ENCODE measurements around the gene NID1.

The NID1 gene

DNA sequence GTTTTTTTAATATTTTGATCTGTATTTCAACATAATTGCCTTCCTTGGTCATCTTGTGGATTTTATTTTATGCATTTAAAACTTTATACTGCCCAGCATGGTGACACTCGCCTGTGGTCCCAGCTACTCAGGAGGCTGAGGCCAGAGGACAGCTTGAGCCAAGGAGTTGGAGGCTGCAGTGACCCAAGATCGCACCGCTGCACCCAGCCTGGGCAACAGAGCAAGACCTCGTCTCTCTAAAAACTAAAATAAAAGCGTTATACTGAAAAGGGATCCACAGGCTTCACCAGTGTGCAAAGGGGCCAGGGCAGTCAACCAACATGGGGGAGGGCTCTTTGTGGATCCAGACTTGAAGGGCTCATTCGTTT lies 1.4 kb downstream of the NID1 start:
- no peak for DNase-seq

DNA sequence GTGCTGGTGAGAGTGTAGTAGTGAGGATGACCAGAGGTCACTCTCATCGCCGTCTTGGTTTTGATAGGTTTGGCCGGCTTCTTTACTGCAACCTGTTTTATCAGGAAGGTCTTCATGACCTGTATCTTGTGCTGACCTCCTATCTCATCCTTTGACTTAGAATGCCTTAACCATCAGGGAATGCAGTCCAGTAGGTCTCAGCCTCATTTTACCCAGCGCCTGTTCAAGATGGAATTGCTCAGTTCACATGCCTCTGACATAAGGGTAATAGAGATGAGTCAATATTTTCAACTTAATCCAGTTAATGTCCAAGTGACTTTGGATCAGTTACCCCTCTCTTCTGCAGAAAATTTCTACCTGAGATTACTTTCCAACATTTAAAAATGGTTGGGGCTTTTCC lies 4.6 kb downstream of the NID1 start:
- DNase-seq = no peak

DNA sequence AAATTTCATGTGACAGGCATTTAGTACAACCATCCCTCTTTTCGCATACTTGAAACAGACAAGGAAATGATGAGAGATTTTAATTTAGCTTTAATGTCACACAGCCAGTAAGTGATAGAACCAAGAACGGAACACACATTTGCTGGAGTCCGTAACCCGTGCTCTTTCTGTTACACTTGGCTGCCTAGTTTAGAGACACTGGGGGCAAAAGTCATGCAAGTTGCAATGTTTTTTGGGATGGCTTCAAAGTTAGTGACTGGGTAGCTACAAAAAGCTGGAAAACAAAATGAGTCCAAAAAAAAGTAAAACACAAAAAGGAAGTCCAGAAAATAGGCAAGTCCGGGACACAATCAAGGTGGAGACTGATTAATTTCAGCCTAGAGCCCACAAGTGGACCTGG lies 5.9 kb downstream of the NID1 start:
- DNase-seq = no peak

DNA sequence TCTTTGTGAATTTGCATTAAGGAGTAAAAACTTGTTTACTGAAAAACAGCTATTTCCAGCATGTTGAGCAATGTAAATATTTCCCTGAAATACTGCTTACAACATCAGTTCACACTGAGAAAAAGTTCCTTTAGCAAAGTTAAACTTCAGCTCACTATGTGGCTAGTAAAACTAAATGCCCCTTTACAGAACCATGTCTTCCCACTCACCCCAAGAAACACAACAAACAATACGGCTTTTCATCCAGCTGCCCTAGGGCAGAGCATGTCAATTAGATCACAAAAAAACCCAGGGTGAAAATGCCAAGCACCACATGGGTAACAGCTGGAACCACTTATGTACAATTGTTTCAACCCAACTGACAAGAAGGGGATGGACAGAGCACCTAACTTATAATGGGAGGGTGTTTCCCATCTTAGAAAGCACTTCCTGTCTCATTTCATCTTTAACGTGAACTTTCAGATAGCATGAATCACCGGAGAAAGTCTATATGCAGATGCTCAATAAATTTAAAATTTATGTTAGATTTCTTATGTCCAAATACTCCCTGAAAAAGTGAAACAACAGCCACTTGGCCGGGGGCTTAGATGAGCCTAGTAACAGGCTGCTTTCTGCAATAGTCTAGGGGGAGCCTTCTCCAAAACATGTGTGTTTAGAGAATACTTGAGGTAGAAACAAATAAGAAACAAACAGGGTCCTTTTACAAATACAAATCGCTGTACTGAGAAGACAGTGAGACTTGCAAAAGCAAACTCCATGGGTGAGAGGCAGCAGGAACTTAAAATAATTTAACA lies 6.6 kb downstream of the NID1 start:
- DNase-seq = no peak

DNA sequence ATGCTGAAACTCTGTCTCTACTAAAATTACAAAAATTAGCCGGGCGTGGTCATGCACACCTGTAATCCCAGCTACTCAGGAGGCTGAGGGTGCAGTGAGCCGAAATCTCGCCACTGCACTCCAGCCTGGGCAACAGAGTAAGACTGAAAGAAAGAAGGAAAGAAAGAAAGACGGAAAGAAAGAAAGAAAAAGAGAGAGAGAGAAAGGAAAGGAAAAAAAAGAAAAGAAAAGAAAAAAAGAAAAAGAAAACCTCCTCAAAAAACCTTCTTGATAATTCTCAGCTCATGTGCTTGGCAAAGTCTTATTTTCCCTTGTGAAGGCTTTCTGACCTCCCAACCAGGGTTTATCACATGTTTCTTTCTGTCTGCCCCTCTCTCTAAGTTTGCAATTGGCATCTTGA lies 7.3 kb downstream of the NID1 start:
- DNase-seq = no peak

DNA sequence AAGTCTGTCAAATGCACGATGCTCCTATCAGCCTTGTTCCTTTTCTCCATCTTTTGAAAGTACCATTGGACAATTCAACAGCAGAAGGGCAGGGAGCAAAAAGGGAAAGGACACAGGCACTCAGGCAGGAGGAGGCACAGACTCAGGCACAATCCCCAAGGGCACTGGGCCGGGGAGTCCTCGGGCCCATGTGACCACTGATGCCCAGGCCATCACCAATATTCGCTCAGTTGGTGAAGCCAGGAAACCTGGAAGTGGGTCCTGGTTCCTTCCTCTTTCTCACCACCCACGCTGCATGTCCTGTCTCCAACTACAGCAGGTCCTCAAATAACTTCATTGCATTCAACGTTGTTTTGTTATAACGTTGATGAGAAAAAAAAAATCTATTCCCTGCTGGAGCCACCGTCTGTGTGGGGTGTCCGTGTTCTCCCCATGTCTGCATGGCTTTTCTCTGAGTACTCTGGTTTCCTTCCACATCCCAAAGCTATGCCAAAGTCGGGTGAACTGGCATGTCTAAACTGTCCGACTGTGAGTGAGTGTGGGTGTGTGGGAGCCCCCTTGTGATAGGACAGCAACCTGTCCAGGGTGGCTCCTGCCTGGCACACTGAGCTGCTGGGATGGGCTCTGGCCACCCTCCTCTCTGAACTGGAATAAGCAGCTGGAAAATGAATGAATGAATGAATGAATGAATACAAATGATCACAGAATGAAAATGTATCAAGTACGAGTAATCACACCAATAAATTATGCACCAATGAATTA lies 12.5 kb downstream of the NID1 start:
- DNase-seq = no peak

- DNase-seq = no peak
Measured at GRCh38 chr1:236051242-236051791, 13.6 kb downstream of the NID1 start.

GRCh38 chr1:236045771-236046170 lies 19.1 kb downstream of the NID1 start:
- no peak for DNase-seq

- no peak for DNase-seq
Measured at GRCh38 chr1:236044341-236044740, 20.5 kb downstream of the NID1 start.

GRCh38 chr1:236041631-236042618 lies 23.0 kb downstream of the NID1 start:
- DNase-seq = no peak

DNA sequence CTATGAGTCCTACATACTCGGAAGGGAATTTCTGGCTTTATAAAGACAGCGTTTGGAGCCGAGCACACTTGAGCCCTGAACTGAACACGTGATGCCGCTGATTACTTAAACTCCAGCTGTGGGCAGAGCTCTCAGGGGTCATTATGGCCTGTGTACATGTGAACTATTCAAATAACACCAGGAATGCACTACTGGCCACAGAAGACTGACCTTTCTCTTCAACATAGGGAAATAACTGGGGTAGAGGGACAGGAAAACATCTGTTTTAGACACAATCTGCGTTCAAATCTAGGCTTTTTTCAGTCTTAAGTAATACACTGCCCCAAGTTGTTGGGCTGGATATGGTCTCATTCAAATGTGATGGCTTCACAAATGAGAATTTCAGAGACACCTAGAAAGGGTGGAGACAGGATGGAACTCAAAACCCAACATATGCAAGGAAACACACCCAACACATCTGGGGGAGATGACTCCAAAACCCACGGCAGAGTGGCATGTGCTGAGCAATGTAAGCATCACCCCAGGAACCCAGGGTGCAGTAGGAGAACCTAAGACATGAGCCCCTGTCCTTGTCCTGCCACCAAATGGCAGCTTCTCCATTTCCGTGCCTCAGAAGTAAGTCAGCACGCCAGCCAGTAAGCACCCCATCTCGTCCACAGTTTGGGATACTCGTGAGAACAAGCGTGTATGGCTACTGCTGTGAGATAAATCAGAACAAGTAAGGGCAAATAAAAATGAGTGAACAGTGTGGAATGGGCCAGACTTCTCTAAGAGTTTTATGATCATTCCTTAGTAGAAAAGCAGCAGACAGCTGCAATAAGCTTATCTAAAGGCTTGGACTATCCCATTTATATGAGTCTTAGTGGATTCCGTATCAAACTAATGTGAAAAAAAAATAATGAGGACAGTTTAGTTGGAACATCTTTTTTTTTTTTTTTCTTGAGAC lies 24.9 kb downstream of the NID1 start:
- DNase-seq = no peak

GRCh38 chr1:236038034-236038433 lies 26.9 kb downstream of the NID1 start:
- DNase-seq = no peak

GRCh38 chr1:236035681-236036101 lies 29.2 kb downstream of the NID1 start:
- no peak for DNase-seq

- no peak for DNase-seq
Measured at GRCh38 chr1:236033336-236033735, 31.6 kb downstream of the NID1 start.

GRCh38 chr1:236030534-236030933 lies 34.4 kb downstream of the NID1 start:
- DNase-seq = no peak

GRCh38 chr1:236029428-236029940 lies 35.4 kb downstream of the NID1 start:
- DNase-seq = no peak

GRCh38 chr1:236027104-236027503 lies 37.8 kb downstream of the NID1 start:
- no peak for DNase-seq

DNA sequence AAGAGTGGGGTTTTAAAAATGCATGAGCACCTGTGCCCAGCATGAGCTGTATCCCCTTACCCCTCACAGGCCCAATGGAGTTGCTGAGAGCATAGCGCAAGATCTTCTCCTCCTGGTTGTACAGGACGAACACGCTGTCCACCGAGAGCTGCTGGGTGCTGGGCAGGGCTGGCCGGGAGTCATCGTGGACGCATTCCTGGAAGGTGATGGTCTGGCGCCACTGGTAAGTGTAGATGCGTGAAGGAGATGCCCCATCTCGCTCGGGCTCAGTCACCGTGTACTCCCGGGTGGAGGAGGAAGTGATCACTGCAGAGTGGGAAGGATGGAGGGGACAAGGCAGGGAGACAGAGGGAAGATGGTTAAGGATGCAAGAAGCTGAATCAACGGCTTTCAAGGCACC lies 39.1 kb downstream of the NID1 start:
- DNase-seq = no peak

DNA sequence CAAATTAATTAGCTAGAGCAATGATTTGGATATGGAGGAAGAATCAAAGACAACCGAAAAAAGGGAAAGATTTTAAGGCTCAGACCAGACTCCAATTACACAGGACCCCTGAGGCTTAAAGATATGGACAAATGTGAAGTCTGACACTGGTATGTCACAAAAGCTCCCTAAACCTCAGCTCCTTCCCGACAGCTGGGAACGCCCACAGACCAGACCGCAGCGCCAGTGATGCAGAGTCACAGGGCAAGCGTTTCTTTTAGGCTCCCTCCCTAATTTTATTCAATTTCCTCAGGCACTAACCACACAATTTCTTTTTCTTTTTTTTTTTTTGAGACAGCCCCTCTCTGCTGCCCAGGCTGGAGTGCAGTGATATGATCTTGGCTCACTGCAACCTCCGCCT lies 40.2 kb downstream of the NID1 start:
- no peak for DNase-seq

DNA sequence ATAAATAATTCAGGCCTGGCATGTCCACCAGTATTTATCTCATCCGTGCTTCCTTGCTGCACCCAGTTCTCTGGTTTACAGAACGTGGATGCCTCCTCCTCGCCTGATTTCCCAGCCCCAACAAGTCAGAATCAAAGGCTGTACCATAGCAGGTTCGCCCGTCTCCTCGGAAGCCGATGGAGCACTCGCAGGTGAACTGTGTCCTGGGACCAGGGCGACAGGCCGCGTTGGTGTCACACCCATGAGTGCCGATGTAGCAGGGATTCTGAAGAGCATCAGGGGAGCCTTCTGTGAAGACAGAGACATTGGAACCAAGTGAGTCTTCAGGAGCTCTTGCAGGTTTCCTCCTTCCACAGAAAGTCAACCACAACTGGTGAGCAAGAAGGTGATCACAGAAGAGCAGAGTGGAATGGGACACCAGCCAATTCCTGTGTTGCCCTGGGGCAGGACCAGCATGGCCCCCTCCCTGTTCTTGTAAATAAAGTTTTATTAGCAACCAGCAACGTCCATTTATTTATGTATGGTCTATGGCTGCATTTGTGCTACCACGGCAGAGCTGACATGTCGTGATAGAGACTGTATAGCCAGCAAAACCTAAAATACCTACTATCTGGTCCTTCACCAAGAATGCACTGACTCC lies 40.8 kb downstream of the NID1 start:
- DNase-seq = no peak

Measured in NCI-H2171 (cell line).